AG08395 (cell line): Measurements from ENCODE around the gene EFCAB6.

Source experiments
- DNase-seq: peaks from one replicate; pipeline ENCODE4 v3.0.0; 2012; ENCODE audit warnings: mixed read lengths, low spot score

Gene EFCAB6

DNA sequence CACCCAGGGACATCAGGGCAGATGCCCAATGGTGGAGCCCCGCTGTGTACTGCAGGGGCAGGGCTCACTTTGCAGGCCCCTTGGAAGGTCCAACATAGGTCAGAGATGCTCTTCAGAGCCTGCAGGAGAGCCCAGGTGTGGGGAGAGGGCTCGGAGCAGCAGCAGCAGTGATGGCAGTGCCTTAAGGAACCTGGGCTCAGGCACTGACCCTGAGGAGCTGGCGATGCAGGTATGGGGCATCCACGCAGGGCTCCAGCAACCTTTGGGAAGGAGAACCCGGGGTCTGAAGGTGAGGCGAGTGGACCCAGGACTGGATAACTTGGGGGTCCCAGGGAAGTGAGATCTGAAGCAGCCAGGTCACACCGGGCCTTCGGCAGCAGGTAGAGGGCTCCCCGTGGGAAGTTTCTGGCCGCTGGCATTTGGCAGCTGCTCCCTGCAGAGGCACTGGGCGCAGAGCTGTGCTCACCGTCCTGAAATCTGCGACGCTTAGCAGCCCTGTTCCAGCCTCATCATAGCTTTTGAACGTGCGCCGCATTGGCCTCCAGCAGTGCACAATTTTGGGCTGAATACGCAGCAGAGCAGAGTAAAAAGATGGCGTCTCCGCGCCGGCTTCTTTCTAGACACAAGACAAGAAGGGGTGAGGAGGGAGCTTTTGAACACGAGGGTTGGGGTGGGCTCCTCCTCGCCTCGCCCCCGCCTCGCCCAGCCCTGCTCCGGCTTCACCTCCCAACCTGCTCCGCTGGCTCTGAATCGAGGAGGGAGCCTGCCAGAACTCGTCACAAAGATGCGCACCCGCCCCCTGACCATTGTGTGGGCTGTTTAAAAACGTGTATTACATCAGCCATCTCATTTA is 281.5 kb downstream of the EFCAB6 start:
- no peak for DNase-seq

DNA sequence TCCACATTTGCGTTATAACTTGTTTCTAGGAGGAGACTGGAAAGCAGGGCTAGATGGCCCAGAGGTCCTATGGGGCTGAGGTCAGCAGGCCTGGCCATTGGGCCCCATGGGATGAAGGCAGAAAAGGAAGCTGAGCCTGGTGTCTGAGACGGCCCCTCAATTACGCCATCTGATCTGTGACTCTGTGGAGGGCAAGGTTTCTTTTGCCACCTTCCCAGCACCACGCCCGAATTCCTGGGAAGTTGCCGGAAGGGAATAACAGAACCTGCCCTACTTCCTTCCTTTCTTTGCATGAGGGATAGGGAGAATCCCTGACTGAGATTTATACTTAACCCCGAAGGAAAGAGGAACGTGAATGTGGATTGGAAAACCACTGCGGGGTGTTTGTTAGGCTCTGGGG is 282.2 kb downstream of the EFCAB6 start:
- DNase-seq, result no peak

DNA sequence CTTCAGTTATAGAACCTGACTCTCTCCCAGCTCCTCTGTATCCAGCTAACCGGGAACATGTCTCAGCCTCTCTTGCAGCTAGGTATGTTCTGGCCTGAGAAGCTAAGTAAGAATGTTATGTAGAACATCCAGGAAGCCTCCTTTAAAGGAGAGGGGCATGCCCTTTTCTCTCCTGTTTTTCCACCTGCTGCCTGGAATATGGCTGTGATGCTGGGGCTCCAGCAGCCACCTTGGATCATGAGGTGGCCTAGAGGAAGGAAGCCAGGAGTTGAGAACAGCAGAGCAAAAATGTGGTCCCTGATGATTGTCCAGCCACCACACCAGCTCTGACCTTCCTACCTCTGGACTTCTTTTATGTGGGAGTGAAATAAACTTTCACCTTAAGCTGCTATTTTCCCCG is 282.6 kb downstream of the EFCAB6 start:
- no peak for DNase-seq

DNA sequence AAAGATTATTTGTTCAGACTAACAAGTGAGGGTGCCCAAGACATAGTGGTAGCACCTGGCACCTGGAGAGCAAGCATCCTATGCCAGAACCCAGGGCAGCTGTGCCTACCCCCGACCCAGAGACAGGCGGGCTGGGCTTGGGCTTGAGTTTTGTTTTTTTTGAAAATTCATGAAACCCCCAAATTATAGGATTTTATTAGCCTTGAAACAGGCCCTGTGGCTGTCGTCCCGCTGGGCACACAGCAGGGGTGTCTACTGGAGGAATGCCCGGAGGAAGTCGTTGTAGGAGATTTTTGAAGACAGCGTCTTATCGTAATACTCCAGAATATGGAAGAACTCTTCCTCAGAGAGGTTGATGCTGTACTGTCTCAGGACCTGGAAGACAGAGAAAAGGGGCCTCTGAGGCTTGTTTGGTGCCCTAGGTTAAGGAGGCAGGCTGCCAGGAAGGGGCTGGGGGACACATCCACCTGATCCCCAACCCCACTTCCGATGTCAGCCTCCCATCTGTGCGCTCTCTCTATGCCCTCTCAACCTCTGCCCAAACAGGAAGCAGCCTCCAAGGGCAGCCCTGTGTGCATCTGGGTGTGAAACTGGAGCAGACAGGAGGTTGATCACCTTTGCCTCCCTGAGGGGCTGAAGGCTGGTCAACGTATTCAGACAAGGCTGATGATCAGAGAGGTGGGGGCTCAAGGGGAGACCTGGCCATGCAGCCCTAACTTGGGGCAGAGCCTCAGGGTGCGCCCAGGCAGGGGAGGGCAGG is 283.3 kb downstream of the EFCAB6 start:
- no peak for DNase-seq

DNA sequence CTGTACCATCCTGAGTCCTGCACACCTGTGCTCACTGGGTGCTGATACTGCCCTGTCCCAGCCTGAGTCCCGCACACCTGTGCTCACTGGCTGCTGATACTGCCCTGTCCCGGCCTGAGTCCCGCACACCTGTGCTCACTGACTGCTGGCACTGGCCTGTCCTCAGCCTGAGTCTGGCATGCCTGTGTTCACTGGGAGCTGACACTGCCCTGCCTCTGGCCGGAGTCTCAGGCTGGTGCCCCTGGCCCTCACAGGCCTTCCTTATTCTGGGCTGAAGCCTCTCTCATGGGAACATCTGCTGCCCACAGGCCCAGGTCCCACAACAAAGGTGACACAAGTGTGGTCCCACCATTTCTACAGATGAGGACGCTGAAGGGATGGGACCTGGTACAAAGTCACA is 285.2 kb downstream of the EFCAB6 start:
- no peak for DNase-seq

DNA sequence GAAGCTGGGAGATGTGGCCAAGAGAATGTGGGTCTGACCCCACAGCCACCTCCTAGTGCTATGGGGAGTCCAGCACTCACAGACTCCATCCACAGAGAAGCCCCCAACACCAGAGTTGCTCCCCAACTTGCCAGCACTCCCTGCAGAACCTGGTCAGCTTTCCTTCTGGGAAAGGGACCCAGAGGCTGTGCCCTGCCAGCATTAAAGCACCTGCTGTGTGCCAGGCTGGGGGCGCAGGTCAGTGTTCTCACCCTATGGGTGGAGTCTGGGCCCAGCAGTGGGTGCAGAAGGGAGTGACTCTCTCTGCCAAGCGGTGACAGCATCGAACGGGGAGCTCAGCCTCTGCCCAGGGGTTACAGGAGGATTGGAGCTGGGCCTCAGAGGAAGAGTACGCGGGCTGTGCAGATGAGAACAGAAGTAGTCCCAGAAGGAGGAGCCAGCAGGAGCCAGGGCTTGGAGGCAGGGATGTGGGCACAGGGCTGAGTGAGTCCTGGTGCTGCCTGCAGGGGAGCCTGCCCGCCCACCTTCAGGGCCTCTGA is 285.9 kb downstream of the EFCAB6 start:
- no peak for DNase-seq

DNA sequence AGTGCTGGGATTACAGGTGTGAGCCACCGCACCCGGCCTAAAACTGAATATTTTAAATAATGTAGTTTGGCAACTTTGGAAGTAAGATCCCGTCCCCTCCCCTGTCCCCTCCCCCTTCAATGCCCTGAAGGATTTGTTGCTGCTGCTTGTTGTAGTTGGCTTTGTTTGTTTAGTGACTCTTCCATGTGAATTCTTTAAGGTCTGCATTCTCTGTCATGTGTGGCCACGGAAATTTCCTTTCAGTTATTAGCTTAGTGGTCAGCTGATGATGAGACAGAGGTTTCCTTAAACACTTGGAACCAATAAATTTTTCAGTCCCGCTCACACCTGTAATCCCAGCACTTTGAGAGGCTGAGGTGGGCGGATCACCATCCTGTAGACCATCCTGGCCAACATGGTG is 290.4 kb downstream of the EFCAB6 start:
- DNase-seq, result no peak

DNA sequence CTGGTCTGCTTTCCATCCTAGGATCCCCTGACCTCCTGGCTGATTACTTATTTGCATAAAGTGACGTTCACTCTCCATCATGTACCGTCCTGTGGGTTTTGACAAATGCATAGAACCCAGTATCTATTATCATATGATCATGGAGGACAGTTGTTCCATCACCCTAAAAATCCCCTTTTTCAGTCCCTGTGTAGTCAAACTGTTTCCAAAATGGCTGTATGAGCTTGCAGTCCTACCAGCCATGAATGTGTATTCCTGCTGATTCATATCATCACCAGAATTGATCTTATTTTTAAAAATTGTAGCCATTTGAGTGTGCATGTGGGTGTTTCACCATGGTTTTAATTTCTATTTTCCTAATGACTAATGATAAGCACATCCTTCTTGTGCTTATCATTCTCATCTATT is 291.5 kb downstream of the EFCAB6 start:
- DNase-seq, result no peak

DNA sequence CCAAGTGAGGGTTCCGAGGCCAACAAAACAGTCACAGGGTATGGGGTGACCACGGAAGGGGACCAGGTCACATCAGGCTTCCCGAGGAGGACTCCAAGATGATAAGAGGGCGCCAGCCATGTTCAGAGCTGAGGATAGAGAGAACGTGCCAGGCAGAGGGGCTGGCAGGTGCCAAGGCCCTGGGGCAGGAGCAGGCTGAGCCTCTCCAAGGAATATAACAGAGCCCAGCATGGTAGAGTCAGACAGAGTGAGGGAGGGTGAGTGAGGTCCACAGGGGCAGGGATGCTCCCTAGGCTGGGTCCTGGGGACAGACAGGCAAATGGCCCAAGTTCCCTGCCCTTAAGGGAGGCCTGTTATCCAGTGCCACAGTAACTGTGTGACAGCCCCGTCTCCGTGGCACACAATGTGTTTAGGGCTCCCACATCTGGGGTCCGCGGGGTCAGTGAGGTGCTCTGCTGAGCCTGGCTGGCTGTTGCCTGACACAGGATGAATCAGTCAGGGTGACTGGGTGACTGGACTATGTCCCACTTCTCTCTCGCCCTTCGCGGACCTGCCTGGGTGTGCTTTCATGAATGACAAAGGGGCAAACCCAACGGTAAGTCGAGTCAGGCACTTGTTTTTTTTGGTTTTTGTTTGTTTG is 295.0 kb downstream of the EFCAB6 start:
- DNase-seq, result no peak

DNA sequence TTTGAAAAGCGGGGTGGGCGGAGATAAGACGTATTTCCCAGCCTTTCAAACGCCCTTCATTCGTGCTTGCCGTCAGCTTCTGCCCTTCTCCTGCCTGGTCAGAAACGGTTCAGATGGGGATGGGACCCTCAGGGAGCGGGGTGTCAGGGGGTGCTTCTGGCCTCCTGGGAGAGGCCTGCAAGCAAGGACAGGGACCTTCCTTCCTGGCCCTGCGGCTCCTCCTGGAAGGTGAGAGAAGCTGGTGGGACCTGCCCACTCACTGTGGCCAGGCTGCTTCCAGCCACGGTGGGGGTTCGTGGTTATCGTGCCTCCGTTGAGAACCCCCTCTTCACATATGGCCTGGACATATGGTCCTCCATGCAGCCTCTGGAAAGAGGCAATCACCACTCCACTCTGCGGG is 295.7 kb downstream of the EFCAB6 start:
- no peak for DNase-seq

DNA sequence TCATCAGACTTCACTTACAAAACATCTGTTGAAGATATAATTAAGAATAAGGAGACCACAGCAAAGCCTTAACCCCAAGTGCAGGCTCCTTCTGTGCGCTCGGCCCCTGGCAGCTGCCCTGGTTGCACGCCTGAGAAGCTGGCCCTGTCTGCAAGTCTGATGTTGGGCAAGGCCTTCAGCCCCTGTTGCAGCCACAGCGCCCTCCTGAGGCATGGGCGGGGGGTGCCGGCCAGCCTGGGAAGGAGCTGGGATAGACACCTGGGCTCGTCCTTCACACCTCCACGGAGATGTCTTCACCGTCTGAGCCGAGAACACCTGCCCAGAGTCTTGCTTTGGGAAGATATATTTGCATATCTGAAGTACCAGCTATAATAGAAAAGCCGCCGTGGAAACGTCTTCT is 296.2 kb downstream of the EFCAB6 start:
- no peak for DNase-seq

DNA sequence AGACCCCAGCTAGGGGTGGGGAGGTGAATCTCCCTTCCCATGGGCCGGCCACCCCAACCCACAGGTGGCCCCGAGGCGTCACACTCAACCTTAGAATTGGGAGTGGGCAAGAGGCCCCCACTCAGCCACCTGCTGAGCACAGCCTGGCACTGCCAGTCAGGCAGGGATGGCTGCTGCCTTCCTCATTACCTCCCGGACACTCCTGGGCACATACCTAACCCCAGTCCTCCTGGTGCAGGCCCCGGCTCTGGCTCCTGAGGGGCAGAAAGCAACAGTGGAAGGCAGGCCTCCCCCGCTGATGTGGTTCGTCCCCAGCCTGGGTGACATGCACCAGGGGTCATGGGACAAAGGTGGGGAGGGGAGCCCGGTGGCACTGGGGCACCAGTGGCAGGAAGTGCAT is 296.7 kb downstream of the EFCAB6 start:
- DNase-seq, result no peak

DNA sequence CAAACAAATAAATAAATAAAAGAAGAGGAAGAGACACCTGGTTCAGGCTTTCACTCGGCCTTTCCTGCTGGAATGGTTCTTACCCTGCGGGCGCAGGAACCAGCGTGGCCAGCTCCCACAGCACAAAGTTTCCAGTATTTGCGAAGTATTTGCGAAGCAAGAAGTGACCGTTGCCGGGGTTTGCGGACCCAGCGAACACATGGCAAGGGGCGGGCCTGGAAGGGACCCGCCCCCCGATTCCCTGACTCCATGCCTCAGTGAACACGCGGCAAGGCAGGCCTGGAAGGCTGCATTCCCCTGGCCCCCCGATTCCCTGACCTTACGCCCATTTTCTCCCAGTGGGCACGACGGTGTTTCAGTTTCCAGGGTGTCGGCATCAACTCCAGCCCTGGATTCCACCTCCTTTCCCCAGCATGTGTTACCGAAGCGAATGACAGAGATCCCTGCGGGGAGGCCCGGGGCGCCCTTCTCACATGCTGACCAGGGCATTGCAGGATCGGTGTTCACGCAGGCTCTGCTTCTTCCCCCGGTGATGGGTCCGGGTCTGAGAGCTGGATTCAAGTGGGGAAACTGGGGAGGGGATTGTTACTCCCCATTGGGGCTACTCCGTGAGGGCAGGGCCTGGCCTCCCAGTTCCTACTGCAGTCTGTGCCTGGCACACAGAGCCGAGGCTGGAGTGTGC is 297.5 kb downstream of the EFCAB6 start:
- no peak for DNase-seq

DNA sequence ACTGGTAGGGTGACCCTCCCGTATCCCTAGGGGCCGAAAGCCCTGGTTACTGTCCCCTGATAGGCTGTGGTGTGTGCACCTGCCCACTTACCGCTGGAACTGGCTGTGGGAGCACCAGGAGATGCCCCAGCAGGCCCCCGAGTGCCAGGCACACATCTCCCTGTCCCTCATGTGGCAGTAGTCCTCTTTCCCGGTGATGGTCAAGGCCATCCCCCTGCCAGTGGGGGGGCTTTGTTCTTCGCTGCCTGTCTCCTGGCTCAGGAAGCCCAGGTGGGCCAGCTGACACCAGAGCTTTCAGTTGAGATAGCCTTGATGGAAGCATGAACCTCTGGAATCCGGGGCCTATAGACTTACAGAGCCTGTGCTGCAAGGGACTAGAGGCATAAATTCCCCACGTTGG is 299.8 kb downstream of the EFCAB6 start:
- no peak for DNase-seq

DNA sequence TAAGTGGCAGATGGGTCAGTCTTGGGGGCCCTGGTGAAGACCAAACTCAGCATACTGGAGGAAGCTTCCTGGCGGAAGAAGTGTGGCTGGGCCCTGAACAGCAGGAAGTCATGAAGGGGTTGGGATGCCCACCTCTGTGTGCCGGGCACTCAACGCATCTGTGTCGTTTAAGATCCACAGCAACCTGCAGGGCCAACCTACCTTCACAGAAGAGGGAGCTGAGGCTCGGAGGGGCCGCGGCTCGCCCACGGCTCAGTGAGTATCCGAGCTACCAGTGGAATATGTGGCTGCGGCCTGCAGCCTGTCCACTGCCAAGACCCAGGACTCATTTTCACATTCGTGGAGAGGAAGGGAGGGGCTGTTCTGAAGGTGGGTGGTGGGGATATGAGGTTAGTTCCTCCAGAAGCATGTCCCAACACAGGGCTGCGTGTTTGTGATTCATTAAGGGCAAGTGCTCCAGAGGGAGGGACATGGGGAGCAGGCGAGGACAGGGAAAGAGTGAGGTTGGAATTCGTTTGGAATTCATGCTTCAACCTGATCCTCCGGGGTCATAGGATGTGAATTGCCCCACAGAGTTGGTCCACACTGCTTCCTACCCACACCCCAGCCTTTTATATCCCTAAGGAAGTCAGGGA is 300.7 kb downstream of the EFCAB6 start:
- DNase-seq, result no peak

DNA sequence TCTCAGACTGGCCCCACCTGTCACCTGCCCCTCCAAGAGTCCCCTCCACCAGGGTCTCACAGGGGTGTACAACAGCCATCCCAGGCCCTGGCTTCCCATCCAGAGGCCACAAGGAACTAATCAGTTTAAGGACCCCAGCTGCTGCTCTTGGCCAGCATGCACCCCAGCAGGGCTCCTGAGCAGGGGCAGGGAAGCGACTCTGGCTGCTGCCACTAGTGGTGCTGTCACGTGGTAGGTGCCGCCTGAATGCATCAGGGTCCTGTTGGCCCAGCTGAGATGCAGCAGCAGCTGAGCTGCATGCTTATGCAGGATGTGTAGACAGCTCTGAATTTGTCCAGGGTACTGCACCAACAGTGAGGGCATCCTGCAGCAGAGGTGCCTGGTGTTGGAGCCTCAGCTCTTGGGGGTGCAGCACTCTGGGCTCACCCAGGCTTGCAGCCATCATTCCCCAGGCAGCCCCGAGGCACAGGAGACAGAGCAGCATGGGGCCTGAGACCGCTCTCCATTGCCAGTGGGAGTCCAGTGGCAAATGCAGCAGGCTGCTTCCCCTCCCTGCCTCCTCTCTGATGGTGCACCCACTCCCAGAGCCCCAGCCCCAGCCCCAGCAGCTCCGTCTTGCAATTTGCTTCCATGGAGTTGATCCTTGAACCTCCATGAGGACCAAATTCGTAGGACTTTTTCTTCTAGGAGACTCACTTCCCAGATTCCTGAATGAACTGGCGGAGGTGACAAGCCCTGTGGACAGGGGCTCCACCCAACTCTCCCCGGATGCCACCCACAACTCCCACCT is 301.6 kb downstream of the EFCAB6 start:
- DNase-seq, result no peak

DNA sequence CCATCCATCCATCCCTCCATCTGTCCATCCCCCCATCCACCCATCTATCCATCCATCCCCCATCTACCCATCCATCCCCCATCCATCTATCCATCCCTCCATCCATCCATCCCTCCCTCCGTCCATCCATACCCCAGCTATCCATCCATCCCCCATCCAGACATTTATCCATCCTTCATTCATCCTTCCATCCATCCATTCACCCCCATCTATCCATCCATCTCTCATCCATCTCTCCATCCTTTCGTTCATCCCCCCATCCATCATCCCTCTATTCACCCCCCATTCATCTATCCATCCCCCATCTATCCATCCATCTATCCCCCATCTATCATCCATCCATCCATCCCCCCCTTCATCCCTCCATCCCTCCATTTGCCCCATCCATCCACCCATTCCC is 302.8 kb downstream of the EFCAB6 start:
- no peak for DNase-seq

DNA sequence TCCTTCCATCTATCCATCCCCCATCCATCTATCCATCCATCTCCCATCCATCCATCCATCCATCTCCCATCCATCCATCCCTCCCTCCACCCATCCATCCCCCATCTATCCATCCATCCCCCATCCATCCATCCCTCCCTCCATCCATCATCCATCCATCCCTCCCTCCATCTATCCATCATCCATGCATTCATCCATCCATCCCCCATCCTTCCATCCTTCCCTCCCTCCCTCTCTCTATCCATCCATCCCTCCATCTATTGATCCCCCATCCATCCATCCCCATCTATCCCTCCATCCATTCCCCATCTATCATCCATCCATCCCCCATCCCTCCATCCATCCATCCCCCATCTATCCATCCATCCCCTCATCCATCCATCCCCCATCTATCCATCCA is 303.6 kb downstream of the EFCAB6 start:
- no peak for DNase-seq

DNA sequence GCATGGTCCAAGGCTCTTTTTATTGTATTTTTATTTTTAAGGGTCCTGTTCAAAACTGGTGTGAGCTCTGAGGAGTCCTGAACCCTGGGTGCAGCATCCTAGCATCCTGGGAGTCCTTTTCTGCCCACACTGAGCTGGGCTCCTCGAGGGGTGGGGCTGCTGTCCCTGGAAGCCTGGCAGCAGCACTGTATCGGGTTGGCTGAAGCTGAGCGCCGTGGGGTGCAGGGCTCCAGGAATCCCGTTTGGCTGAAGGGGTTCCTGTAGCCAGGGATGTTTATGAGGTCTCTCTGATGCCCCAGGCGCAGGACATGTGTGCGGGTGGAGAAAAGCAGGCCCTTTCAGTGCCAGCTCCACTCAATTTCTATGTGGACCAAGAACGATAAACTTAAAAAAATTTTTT is 304.9 kb downstream of the EFCAB6 start:
- DNase-seq, result no peak

DNA sequence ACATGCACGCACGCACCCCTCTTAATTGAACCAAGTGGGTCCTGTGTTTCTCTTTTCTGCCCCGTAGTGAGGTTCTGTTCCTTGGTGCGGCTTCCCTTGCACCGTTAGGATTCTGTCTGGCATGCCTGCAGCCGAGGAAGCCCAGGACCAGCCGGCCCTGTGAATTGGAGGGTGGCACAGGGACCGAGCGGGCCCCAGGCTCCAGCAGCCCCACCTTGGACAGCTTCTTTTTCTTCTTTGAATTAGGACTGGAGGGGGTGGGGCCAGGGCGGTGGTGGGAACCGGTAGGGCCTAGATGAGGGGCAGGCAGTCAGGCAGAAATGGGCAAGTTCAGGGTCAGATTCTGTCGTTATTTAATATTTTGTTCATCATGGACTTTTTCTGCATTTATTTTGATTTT is 305.6 kb downstream of the EFCAB6 start:
- no peak for DNase-seq

DNA sequence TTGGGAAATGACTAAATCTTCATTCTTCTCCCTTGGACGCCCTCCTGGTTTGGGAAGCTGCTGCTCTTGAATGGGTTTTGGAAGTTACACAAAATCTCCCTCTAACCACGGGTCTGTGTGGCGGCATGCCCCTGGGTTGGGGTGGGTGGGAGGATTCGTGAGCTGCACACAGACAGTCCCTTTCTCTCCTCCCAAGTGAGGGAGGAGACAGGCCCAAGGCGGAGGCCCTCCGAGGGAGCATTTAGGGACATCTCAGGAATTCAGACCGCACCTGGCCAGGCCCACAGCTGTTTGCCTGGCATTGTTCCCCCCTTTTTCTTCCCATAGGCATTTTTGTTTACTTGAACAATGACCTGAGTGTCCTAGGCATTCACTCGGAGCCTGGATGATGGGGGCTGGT is 306.2 kb downstream of the EFCAB6 start:
- DNase-seq, result no peak
